Immature natural killer cell (primary cell): ENCODE measurements around the gene DLG4. TPM values are rescaled to one million over a fixed set of nuclear protein-coding genes. Genes with fewer than 3 reads are reported as not detected.

Source experiments
- DNase-seq, 3 donors: peaks; one replicate each; pipeline ENCODE4 v3.0.0; 2022; ENCODE audit warnings: mixed read lengths in 1 of 3
- H3K27ac Mint-ChIP-seq, 6 donors: one replicate each; pipeline ENCODE4 v1.8.0; 2020; ENCODE audit warnings: mixed read lengths in 6 of 6, mild to moderate bottlenecking in 5 of 6, inconsistent platforms in 4 of 6, moderate library complexity in 3 of 6
- H3K27me3 Mint-ChIP-seq, 3 donors: one replicate each; pipeline ENCODE4 v1.8.0; 2020 to 2021; ENCODE audit warnings: low read depth in 3 of 3, mild to moderate bottlenecking in 3 of 3, mixed read lengths in 3 of 3, moderate library complexity in 3 of 3, inconsistent platforms in 1 of 3
- H3K36me3 Mint-ChIP-seq, 3 donors: one replicate each; pipeline ENCODE4 v1.8.0; 2020; ENCODE audit warnings: mixed read lengths in 3 of 3, inconsistent platforms in 2 of 3, mild to moderate bottlenecking in 2 of 3
- H3K4me1 Mint-ChIP-seq, 2 donors: one replicate each; pipeline ENCODE4 v1.8.0; 2020; ENCODE audit warnings: inconsistent platforms in 2 of 2, mild to moderate bottlenecking in 2 of 2, mixed read lengths in 2 of 2, moderate library complexity in 1 of 2
- H3K4me3 Mint-ChIP-seq, 5 donors: one replicate each; pipeline ENCODE4 v1.8.0; 2020; ENCODE audit warnings: mild to moderate bottlenecking in 5 of 5, mixed read lengths in 5 of 5, inconsistent platforms in 3 of 5, moderate library complexity in 3 of 5
- H3K9me3 Mint-ChIP-seq, 6 donors: one replicate each; pipeline ENCODE4 v1.8.0; 2020; ENCODE audit warnings: mild to moderate bottlenecking in 6 of 6, mixed read lengths in 6 of 6, inconsistent platforms in 4 of 6, moderate library complexity in 3 of 6
- polyA plus RNA-seq, 3 donors: library from polyadenylated mRNA; unstranded; fragments of 300-500 nt; fragmentation: Illumina TruSeq; gene quantifications; one replicate each; pipeline ENCODE4 v1.2.3, GENCODE V29; 2021

The DLG4 gene
- polyA plus RNA-seq, 3 donors from 2014 or later: 0.36 TPM; not detected in 2

- Mint-ChIP-seq H3K9me3 (peaks cover 0 to 2% (median 0%) of the 10 kb centered on the region in 6 donors), H3K27ac (peak within 1 kb of the TSS; percentile 96 to 100 (median 100)), H3K36me3 (peaks cover 8 to 30% (median 14%) of the 10 kb centered on the region in 3 donors), H3K4me1 (peaks cover 43 to 47% of the 10 kb centered on the region in 2 donors), H3K27me3 (peaks cover 12 to 29% (median 23%) of the 10 kb centered on the region in 3 donors), H3K4me3 (peak within 1 kb of the TSS; percentile 98 to 99 (median 98))
- DNase-seq: peak; percentile 92 to 94 (median 94)
These were observed 22.4 kb upstream of the DLG4 start, which contains the start of gene GABARAP for GRCh38 chr17:7241783-7242716. TSS of gene GABARAP (minus strand) at chr17:7242449. CDS start at chr17:7242330, 119 bp downstream.

GRCh38 chr17:7241090-7241733, 21.6 kb upstream of the DLG4 start:
- peaks cover 0 to 2% (median 0%) of the 10 kb centered on the region in 6 donors for H3K9me3 Mint-ChIP-seq
- H3K36me3 Mint-ChIP-seq: peaks cover 2 to 28% (median 8%) of the 10 kb centered on the region in 3 donors
- H3K4me3 Mint-ChIP-seq: peak overlapping the region; percentile 98 to 99 (median 98)
- H3K27ac Mint-ChIP-seq: peak overlapping the region; percentile 96 to 100 (median 100)
- peaks cover 44 to 54% of the 10 kb centered on the region in 2 donors for H3K4me1 Mint-ChIP-seq
- peaks cover 12 to 29% (median 25%) of the 10 kb centered on the region in 3 donors for H3K27me3 Mint-ChIP-seq
- no peak for DNase-seq

DNA sequence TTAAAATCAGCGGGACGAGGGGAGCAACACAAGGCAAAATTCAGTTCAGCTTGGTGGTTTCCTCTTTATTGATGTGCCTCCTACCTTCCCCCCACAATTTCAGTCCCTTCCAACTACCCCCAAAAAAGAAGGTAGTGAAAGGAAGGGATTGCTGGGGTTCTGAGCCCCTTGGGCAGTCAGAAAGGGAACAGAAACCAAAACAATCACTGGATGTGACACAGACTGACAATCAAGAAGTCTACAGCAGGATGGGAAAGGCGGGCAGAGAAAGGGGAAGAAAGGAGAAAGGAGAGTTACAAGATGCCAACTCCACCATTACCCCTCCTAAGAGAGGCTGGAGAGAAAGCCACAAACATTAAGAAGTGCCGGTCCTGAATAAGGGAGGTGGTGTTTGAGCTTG, 20.7 kb upstream of the DLG4 start:
- Mint-ChIP-seq H3K27ac (peak overlapping the region; percentile 96 to 100 (median 100)), H3K27me3 (peaks cover 14 to 29% (median 25%) of the 10 kb centered on the region in 3 donors), H3K4me3 (peak overlapping the region; percentile 98 to 99 (median 98)), H3K4me1 (peaks cover 51 to 63% of the 10 kb centered on the region in 2 donors), H3K36me3 (peaks cover 0 to 28% (median 3%) of the 10 kb centered on the region in 3 donors), H3K9me3 (peaks cover 0 to 2% (median 0%) of the 10 kb centered on the region in 6 donors)
- DNase-seq: no peak

- H3K36me3 Mint-ChIP-seq: peaks cover 0 to 27% (median 2%) of the 10 kb centered on the region in 3 donors
- DNase-seq: peak; percentile 94 to 96 (median 95)
- peak within 1 kb of the TSS; percentile 93 to 99 (median 98) for H3K4me3 Mint-ChIP-seq
- peaks cover 59 to 73% of the 10 kb centered on the region in 2 donors for H3K4me1 Mint-ChIP-seq
- peaks cover 16 to 32% (median 27%) of the 10 kb centered on the region in 3 donors for H3K27me3 Mint-ChIP-seq
- peaks cover 0 to 2% (median 0%) of the 10 kb centered on the region in 6 donors for H3K9me3 Mint-ChIP-seq
- peak within 1 kb of the TSS; percentile 96 to 100 (median 100) for H3K27ac Mint-ChIP-seq
These were observed 19.7 kb upstream of the DLG4 start, which contains the start of gene PHF23 for GRCh38 chr17:7239091-7240027. TSS of gene PHF23 (minus strand) at chr17:7239457. CDS start at chr17:7239279, 178 bp downstream.

DNA sequence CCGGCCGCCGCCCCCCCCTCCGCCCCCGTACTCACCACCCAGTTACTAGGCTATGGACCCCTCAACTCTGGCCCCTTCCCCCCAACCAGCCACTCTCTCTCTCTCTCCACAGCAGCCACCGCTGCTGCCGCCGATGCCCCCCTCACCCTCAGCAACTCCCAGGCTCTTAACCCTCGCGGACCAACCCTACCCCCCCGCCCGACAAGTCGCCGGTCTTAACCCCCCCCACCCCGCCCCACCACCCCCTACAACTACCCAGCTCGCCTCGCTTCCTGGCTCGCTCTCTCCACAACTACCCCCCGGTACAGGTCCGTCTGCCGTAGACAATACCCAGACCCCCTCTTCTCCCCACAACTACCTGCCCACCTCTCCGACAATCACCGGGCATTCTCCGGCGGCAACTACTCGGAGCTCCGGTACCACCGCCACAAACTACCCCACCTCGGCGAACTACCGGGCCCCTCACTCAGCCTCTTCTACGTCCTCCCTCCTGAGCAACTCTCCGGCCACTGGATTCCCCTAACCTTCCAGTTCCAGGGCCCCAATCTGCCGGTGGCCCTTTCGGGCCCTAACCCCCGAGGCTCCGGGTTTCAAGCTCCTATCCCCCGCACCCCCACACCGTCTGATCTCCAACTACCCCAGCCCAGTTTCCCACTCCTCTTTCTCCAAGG, 18.9 kb upstream of the DLG4 start:
- peaks cover 0 to 2% (median 0%) of the 10 kb centered on the region in 6 donors for H3K9me3 Mint-ChIP-seq
- peak overlapping the region; percentile 93 to 99 (median 98) for H3K4me3 Mint-ChIP-seq
- peak overlapping the region; percentile 84 to 100 (median 98) for H3K27ac Mint-ChIP-seq
- peak; percentile 33 to 39 (median 36) for DNase-seq
- H3K4me1 Mint-ChIP-seq: peaks cover 64 to 78% of the 10 kb centered on the region in 2 donors
- peaks cover 17 to 38% (median 35%) of the 10 kb centered on the region in 3 donors for H3K27me3 Mint-ChIP-seq
- peaks cover 0 to 24% (median 0%) of the 10 kb centered on the region in 3 donors for H3K36me3 Mint-ChIP-seq

DNA sequence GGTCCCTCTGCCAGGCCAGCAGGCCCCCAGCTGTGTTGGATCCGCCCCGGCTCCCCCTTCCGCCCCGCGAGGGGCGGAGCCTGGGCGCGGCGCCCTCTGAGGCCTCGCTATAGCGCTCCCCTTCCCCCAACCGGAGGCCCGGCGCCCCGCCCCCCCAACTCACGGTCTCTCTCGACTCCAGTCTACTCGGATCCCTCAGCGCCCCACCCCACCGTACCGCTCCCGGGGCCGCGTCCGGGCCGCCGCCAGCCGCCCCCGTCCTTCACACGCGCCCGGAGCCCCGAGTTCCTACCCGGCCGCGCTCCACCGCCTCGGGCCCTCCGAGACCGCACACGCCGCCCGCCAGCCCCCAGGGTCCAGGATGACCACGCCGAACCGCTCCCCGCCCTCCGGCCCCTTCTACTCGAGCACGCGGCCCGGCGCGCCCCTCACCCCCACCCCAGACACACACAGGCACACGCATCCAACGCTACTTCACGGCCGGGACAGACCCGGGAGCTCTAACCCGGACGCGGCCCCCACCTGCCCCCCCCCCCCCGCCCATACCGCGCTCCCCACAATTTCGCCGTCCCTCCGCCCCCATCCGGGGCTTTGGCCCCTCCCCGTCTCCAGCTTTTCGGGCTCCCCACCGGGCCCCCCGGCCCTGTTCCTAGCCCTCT, 18.3 kb upstream of the DLG4 start:
- peak overlapping the region; percentile 93 to 99 (median 98) for H3K4me3 Mint-ChIP-seq
- H3K4me1 Mint-ChIP-seq: peaks cover 65 to 79% of the 10 kb centered on the region in 2 donors
- peaks cover 0 to 24% (median 0%) of the 10 kb centered on the region in 3 donors for H3K36me3 Mint-ChIP-seq
- peak; percentile 62 to 67 (median 62) for DNase-seq
- peaks cover 15 to 35% (median 32%) of the 10 kb centered on the region in 3 donors for H3K27me3 Mint-ChIP-seq
- peak overlapping the region; percentile 51 to 100 (median 92) for H3K27ac Mint-ChIP-seq
- H3K9me3 Mint-ChIP-seq: peaks cover 0 to 2% (median 0%) of the 10 kb centered on the region in 6 donors

DNA sequence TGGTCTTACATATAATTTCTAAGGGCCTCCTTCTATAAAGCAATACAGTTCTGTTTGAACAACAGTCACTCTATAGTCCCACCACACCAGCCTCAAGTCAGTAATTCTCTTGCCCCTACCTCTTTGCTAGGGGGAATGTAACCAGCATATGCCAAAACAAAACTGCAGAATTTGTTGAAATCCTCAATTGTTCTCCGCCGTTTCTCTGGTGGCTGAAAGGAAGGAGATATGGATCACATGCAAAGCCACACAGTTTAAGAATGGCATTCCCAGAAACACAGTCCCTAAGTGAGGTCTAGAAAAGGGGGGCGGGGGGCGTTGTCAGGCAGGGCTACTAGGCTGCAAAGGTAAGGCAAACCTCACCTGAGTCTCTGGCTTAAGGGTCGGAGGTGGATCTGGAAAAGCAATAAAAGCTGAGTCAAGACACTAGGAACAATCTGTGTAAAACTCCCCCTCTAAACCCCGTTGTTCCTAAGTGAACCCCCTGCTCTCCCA, 17.7 kb upstream of the DLG4 start:
- Mint-ChIP-seq H3K4me1 (peaks cover 66 to 77% of the 10 kb centered on the region in 2 donors), H3K9me3 (no peaks in the 10 kb centered on the region), H3K27me3 (peaks cover 12 to 29% (median 26%) of the 10 kb centered on the region in 3 donors), H3K36me3 (peaks cover 0 to 21% (median 0%) of the 10 kb centered on the region in 3 donors), H3K4me3 (peak overlapping the region; percentile 93 to 99 (median 98)), H3K27ac (peak overlapping the region; percentile 51 to 96 (median 84))
- DNase-seq: no peak

GRCh38 chr17:7236808-7237207, 17.2 kb upstream of the DLG4 start:
- peaks cover 0 to 26% (median 4%) of the 10 kb centered on the region in 3 donors for H3K36me3 Mint-ChIP-seq
- peak overlapping the region; percentile 93 to 99 (median 98) for H3K4me3 Mint-ChIP-seq
- H3K27ac Mint-ChIP-seq: peak overlapping the region; percentile 51 to 96 (median 84)
- DNase-seq: no peak
- H3K4me1 Mint-ChIP-seq: peaks cover 66 to 77% of the 10 kb centered on the region in 2 donors
- no peaks in the 10 kb centered on the region for H3K9me3 Mint-ChIP-seq
- peaks cover 12 to 25% (median 23%) of the 10 kb centered on the region in 3 donors for H3K27me3 Mint-ChIP-seq

DNA sequence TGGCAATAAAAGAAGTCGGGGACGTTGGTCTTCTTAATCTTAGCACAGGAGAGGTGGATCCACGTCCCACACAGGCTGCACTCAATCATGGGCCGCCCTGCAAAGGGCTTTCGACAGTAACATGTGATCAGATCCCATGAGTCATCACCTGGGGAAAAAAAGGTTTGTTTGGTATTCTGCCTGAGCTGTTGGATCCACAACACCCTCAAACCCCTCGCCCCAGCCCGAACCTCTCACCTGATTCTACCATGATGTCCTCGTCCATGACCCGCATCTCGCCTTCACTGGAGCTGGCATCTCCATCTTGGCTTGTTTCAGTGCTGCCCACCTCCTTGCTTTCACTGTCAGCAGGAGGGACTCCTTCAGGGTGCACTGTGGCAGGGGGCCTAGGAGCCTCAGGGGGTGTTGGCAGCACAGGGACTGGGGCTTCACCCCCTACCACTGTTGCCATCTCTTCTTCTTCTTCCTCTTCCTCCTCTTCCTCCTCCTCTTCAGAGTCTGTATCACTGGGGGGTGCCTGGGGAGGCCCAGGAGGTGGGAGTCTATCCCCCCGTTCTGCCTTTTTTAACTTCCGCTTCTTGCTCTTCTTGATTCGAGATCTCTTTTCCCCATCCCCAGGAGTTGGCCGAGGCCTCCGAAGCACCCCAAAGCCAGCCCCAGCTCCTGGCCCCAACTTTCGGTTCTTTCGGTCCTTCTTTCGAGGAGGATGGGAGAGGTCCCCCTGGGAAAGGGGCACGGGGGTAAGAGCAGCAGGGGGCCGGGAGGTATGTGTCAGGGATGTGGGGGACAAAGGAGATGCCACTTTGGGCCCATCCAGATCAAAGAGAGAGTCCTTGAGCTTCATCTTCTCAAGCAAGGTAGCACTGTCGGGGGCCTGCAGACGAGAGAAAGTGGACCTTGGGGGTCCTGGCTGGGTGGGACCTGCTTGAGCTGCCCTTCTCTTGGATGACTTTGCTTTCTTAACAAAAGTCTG, 16.3 kb upstream of the DLG4 start:
- Mint-ChIP-seq H3K27me3 (peaks cover 13 to 20% (median 20%) of the 10 kb centered on the region in 3 donors), H3K4me3 (peak overlapping the region; percentile 46 to 99 (median 98)), H3K36me3 (peaks cover under 1 to 23% (median 4%) of the 10 kb centered on the region in 3 donors), H3K27ac (peak overlapping the region in 5 of 6 donors; percentile 49 to 93 (median 87)), H3K4me1 (peaks cover 59 to 70% of the 10 kb centered on the region in 2 donors), H3K9me3 (no peaks in the 10 kb centered on the region)
- DNase-seq: no peak

DNA sequence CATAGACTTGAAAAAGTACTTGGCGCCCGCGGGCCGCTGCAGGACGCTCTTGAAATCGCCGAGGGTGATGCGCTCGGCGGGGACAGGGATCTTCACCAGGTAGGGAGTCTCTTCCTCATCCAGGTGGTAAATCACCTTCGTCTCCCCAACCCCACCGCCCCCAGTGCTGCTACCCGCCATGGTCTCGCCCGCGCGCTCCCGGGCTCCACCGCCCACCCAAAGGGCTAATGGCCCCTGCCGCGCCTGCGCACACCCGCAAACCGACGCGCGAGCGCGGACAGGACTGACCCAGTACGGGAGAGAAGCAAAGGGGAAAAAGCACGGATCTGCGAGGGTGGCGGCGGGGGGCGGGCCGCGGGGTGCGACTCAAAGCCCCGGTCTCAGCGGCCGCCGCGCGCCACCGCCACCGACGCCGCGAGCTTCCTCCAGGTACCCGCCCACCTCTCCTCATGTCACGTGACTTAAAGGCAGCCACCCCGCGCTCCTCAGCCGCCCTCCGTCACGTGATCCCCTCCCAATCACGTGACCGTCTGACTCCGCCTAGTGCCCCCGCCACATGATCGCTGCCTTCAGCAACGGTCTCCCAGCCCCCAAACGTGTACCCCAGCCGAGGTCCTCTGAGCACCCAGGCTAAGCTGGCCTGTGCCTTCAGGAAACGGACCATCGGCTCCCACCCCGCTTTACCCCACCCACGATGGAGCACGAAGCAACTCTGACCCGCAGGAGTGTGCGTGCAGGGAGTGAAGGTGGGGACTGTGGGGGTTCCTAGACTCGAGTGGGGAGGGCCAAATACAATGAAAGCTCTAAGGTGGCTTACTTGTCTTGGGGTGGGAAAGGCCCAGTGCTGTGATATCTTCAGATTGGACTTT, 14.7 kb upstream of the DLG4 start, which contains the start of gene DVL2:
DVL2 (minus strand) TSS at position 435 of the 869 bp plus-strand sequence; CDS start at position 180, 255 bp downstream.
- Mint-ChIP-seq H3K27me3 (peaks cover 8 to 19% (median 14%) of the 10 kb centered on the region in 3 donors), H3K4me1 (peaks cover 45 to 55% of the 10 kb centered on the region in 2 donors), H3K36me3 (peaks cover 4 to 21% (median 4%) of the 10 kb centered on the region in 3 donors), H3K4me3 (peak within 1 kb of the TSS; percentile 88 to 98 (median 92)), H3K27ac (peak within 1 kb of the TSS; percentile 86 to 96 (median 91)), H3K9me3 (no peaks in the 10 kb centered on the region)
- DNase-seq: peak; percentile 93 to 94 (median 94)
